Fibroblast of lung (primary cell): ENCODE results near the gene RAB37. TPM values are rescaled to one million over a fixed set of nuclear protein-coding genes. Genes with fewer than 3 reads are reported as not detected.

Experiments used
- DNase-seq, 2 donors: peaks; one replicate each; pipeline versions ENCODE4 v3.0.0 to v3.0.0-alpha.2; 2010; ENCODE audit warnings: low read depth in 2 of 2
- H2AFZ ChIP-seq: 2 replicates; pipeline ENCODE4 v1.5.1; 2012; ENCODE audit warnings: low read length, control low read depth, inconsistent platforms
- H3K27ac ChIP-seq: 2 replicates; pipeline ENCODE4 v1.5.1; 2011; ENCODE audit warnings: low read length, control low read depth; ENCODE audit not compliant: insufficient read depth
- H3K27me3 ChIP-seq: 2 replicates; pipeline ENCODE4 v1.5.1; 2011; ENCODE audit warnings: mild to moderate bottlenecking, low read length; ENCODE audit not compliant: control insufficient read depth, insufficient read depth
- H3K36me3 ChIP-seq: 2 replicates; pipeline ENCODE4 v1.5.1; 2011; ENCODE audit warnings: low read length; ENCODE audit not compliant: control insufficient read depth, insufficient read depth
- H3K4me1 ChIP-seq: 2 replicates; pipeline ENCODE4 v1.5.1; 2011; ENCODE audit warnings: low read length; ENCODE audit not compliant: control insufficient read depth, insufficient read depth; ENCODE audit errors: extremely low read depth
- H3K4me2 ChIP-seq: 2 replicates; pipeline ENCODE4 v1.5.1; 2011; ENCODE audit warnings: low read length, control low read depth; ENCODE audit not compliant: insufficient read depth; ENCODE audit errors: extremely low read depth
- H3K4me3 ChIP-seq, 4 experiments: fragments of 200-600 bp in 1 of 4; sonication (generic) in 1 of 4; replicated peaks in 1 of 4; 2 replicates each; pipeline ENCODE4 v1.5.1; 2011 to 2016; ENCODE audit warnings: low read length in 4 of 4, low read depth in 3 of 4, mild to moderate bottlenecking in 3 of 4, control low read depth in 2 of 4, inconsistent platforms in 1 of 4, mixed read lengths in 1 of 4; ENCODE audit not compliant: insufficient read depth in 1 of 4; ENCODE audit errors: control extremely low read depth in 1 of 4
- H3K79me2 ChIP-seq: 2 replicates; pipeline ENCODE4 v1.5.1; 2012; ENCODE audit warnings: mild to moderate bottlenecking, low read length, inconsistent platforms; ENCODE audit not compliant: control insufficient read depth, insufficient read depth
- H3K9ac ChIP-seq: 2 replicates; pipeline ENCODE4 v1.5.1; 2011; ENCODE audit warnings: mild to moderate bottlenecking, low read length, control low read depth; ENCODE audit not compliant: insufficient read depth
- H3K9me3 ChIP-seq: 2 replicates; pipeline ENCODE4 v1.5.1; 2012; ENCODE audit warnings: low read depth, low read length; ENCODE audit not compliant: control insufficient read depth, insufficient read depth
- H4K20me1 ChIP-seq: 2 replicates; pipeline ENCODE4 v1.5.1; 2011; ENCODE audit warnings: low read length; ENCODE audit not compliant: control insufficient read depth, insufficient read depth; ENCODE audit errors: extremely low read depth
- CTCF ChIP-seq, 2 donors: IDR thresholded peaks in 1 of 2; conservative IDR thresholded peaks in 1 of 2; 1 replicate in 1 of 2; 2 replicates in 1 of 2; pipeline ENCODE4 v1.5.1; 2011 to 2012; ENCODE audit warnings: low read length in 2 of 2, control low read depth in 1 of 2, inconsistent platforms in 1 of 2, low read depth in 1 of 2, mild to moderate bottlenecking in 1 of 2
- EZH2 ChIP-seq: IDR thresholded peaks from 2 replicates; pipeline ENCODE4 v1.5.1; 2012; ENCODE audit warnings: low read length, control low read depth, mild to moderate bottlenecking; ENCODE audit errors: missing control alignments
- polyA plus RNA-seq, 2 donors: library from polyadenylated mRNA; depleted of rRNA in 1 of 2; stranded (reverse) in 1 of 2; unstranded in 1 of 2; fragments of >200 nt; gene quantifications; 2 replicates each; pipeline ENCODE4 v1.2.1, GENCODE V29; 2011 to 2012; ENCODE audit warnings: missing spikeins in 1 of 2
- total RNA-seq: library from RNA; depleted of rRNA; stranded (reverse); fragments of >200 nt; gene quantifications from 2 replicates; pipeline ENCODE4 v1.2.1, GENCODE V29; 2014

RAB37 gene
- total and polyA plus RNA-seq, 2 donors (not counting 1 experiment from before 2014, with no cell fraction given) = 0.65 to 0.66 TPM

- Histone ChIP-seq H3K9ac (peak within 1 kb of the TSS; percentile 72), H4K20me1 (no peaks in the 10 kb centered on the region), H3K4me2 (peak within 1 kb of the TSS; percentile 87), H3K4me3 (peak within 1 kb of the TSS; percentile 82 to 97 (median 93)), H3K9me3 (no peaks in the 10 kb centered on the region), H3K4me1 (peaks cover 4% of the 10 kb centered on the region), H3K27ac (peak within 1 kb of the TSS; percentile 84), H3K36me3 (peaks cover 18% of the 10 kb centered on the region), H3K79me2 (peaks cover 20% of the 10 kb centered on the region), H3K27me3 (no peaks in the 10 kb centered on the region), H2AFZ (peak within 1 kb of the TSS; percentile 94)
- DNase-seq = peak; percentile 92 to 94
- no peak for TF ChIP-seq EZH2
- no peak for TF ChIP-seq CTCF (conservative IDR thresholded peaks at IDR 0.05 in 1 of 2, IDR thresholded peaks at IDR 0.05 in 1 of 2; ENCODE audit: low read depth in 1 of 2, low read length in 2 of 2)
These were observed 39.2 kb downstream of the RAB37 start, which contains the start of gene NAT9 for GRCh38 chr17:74776044-74776962. Gene NAT9, minus strand, starts transcription at chr17:74776345. Its CDS starts 647 bp downstream, at chr17:74775698.

DNA sequence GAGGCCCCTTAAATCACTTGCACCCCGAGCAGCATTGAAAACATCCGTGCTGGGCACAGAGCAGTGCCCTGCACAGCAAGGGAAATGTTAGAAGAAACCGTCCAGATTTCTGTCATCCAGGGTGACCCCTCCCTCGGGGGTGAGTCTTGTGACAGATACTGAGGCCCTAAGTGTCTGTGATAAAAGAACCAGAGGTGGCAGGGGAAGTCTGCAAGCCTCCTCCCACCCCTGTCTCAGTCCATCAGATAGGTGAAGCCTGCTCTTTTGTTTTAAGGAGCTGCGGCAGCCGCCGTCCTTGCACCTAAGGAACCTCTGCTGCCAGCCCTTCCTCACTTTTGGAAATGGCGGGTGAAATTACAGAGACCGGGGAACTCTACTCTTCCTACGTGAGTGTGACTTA, 39.9 kb downstream of the RAB37 start:
- Histone ChIP-seq H3K27me3 (no peaks in the 10 kb centered on the region), H3K9me3 (no peaks in the 10 kb centered on the region), H3K4me1 (peaks cover 4% of the 10 kb centered on the region), H3K4me3 (peak overlapping the region; percentile 76 to 97 (median 93)), H2AFZ (no peak overlapping the region), H3K27ac (peak overlapping the region; percentile 42), H3K79me2 (peaks cover 20% of the 10 kb centered on the region), H4K20me1 (no peaks in the 10 kb centered on the region), H3K36me3 (peaks cover 11% of the 10 kb centered on the region), H3K4me2 (peak overlapping the region; percentile 84), H3K9ac (peak overlapping the region; percentile 35)
- DNase-seq = no peak
- TF ChIP-seq CTCF (conservative IDR thresholded peaks at IDR 0.05 in 1 of 2, IDR thresholded peaks at IDR 0.05 in 1 of 2; ENCODE audit: low read depth in 1 of 2, low read length in 2 of 2) (no peak), EZH2 (no peak)

GRCh38 chr17:74777901-74778515, 41.0 kb downstream of the RAB37 start:
- Histone ChIP-seq H3K4me2 (no peak overlapping the region), H4K20me1 (no peaks in the 10 kb centered on the region), H2AFZ (no peak overlapping the region), H3K4me1 (peaks cover 4% of the 10 kb centered on the region), H3K9ac (no peak overlapping the region), H3K27me3 (no peaks in the 10 kb centered on the region), H3K36me3 (peaks cover 4% of the 10 kb centered on the region), H3K27ac (no peak overlapping the region), H3K9me3 (no peaks in the 10 kb centered on the region), H3K79me2 (peaks cover 20% of the 10 kb centered on the region), H3K4me3 (no peak overlapping the region)
- no peak for TF ChIP-seq EZH2
- TF ChIP-seq CTCF (conservative IDR thresholded peaks at IDR 0.05 in 1 of 2, IDR thresholded peaks at IDR 0.05 in 1 of 2; ENCODE audit: low read depth in 1 of 2, low read length in 2 of 2) = no peak
- DNase-seq = no peak
